ENCODE measurements around the gene CSRNP3. TPM values are rescaled to one million over a fixed set of nuclear protein-coding genes. Genes with fewer than 3 reads are reported as not detected.
A peak's percentile ranks its signal among the peaks of the same experiment; 100 is the strongest.

CSRNP3 gene
- total and polyA plus RNA-seq, 12 donors = 0.77 to 9.4 (median 4.7) TPM

- Histone ChIP-seq H3K27me3 (no peaks in the 10 kb centered on the region), H3K36me3 (no peaks in the 10 kb centered on the region), H3K4me3 (no peak overlapping the region), H3K27ac (no peak overlapping the region), H3K9me3 (no peaks in the 10 kb centered on the region), H3K4me1 (peaks cover 0 to 13% (median 5%) of the 10 kb centered on the region in 9 donors)
- WGBS, 2 donors = 97 to 98% methylated on average over 2 of the region's 2 CpGs
- DNase-seq (no peak), ATAC-seq (no peak)
- TF ChIP-seq, protein P1, sequence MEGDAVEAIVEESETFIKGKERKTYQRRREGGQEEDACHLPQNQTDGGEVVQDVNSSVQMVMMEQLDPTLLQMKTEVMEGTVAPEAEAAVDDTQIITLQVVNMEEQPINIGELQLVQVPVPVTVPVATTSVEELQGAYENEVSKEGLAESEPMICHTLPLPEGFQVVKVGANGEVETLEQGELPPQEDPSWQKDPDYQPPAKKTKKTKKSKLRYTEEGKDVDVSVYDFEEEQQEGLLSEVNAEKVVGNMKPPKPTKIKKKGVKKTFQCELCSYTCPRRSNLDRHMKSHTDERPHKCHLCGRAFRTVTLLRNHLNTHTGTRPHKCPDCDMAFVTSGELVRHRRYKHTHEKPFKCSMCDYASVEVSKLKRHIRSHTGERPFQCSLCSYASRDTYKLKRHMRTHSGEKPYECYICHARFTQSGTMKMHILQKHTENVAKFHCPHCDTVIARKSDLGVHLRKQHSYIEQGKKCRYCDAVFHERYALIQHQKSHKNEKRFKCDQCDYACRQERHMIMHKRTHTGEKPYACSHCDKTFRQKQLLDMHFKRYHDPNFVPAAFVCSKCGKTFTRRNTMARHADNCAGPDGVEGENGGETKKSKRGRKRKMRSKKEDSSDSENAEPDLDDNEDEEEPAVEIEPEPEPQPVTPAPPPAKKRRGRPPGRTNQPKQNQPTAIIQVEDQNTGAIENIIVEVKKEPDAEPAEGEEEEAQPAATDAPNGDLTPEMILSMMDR (IDR thresholded peaks at IDR 0.05) = no peak
- intact Hi-C loops (cut with DNase I) = no loop called here
These were observed 3.1 kb upstream of the CSRNP3 start for GRCh38 chr2:165466386-165466785.

DNA sequence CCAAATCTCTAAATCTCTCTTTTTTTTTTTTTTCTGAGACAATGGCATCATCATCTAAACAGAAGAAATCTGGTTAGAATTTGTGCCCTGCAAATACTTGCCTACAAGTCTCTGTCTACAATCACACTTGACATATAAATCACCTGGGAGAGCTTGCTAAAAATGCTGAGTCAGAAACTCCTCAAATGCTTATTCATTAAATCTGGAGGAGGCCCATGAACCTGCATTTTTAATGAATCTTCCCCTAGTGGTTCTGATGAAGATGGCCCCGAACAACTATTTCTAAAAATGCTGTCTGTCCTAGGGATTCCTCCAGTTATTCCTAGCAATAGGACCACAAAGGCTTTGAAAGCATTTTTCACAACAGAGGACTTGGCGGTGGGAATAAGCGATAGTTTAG lies 1.6 kb upstream of the CSRNP3 start:
- H3K4me3 ChIP-seq = no peak overlapping the region
- intact Hi-C loops (cut with DNase I) = no loop called here
- WGBS, 2 donors = 95 to 97% methylated on average over 3 of the region's 3 CpGs

GRCh38 chr2:165470361-165470760 lies 863 bp downstream of the CSRNP3 start:
- H3K9me3 ChIP-seq = no peaks in the 10 kb centered on the region
- intact Hi-C loops (cut with DNase I) = loop anchor here in 2 of 10 donors (10.0 kb wide), 2 partner anchors 94 to 104 kb away; no protein-coding TSS in a partner anchor
- H3K4me3 ChIP-seq = peak overlapping the region in 9 of 10 donors; percentile 28 to 59 (median 53)
- no peaks in the 10 kb centered on the region for H3K36me3 ChIP-seq
- no peaks in the 10 kb centered on the region for H3K27me3 ChIP-seq
- ATAC-seq = no peak
- TF ChIP-seq, protein P1 (IDR thresholded peaks at IDR 0.05) = no peak
- DNase-seq = no peak
- H3K27ac ChIP-seq = no peak overlapping the region
- H3K4me1 ChIP-seq = peaks cover 0 to 38% (median 16%) of the 10 kb centered on the region in 9 donors

More for the DNA sequence above, 1.6 kb upstream of the CSRNP3 start:
- Histone ChIP-seq H3K27ac (no peak overlapping the region), H3K27me3 (no peaks in the 10 kb centered on the region), H3K36me3 (no peaks in the 10 kb centered on the region), H3K9me3 (no peaks in the 10 kb centered on the region), H3K4me1 (peaks cover 0 to 27% (median 12%) of the 10 kb centered on the region in 9 donors)
- ATAC-seq (no peak), DNase-seq (no peak)
- TF ChIP-seq, protein P1 (IDR thresholded peaks at IDR 0.05) = no peak

- Histone ChIP-seq H3K27me3 (no peaks in the 10 kb centered on the region), H3K9me3 (no peaks in the 10 kb centered on the region), H3K4me3 (peak overlapping the region in 5 of 10 donors; percentile 5 to 18 (median 10)), H3K36me3 (no peaks in the 10 kb centered on the region), H3K4me1 (peaks cover 0 to 38% (median 16%) of the 10 kb centered on the region in 9 donors), H3K27ac (no peak overlapping the region)
- TF ChIP-seq, protein P1 (IDR thresholded peaks at IDR 0.05) = no peak
- intact Hi-C loops (cut with DNase I) = loop anchor here in 2 of 10 donors (10.0 kb wide), 2 partner anchors 93 to 103 kb away; no protein-coding TSS in a partner anchor
- WGBS, 2 donors = 5 to 17% methylated on average over 1 of the region's 1 CpG
- DNase-seq (no peak), ATAC-seq (peak in 4 of 8 donors; percentile 39 to 54 (median 46))
These were observed 2.0 kb downstream of the CSRNP3 start for GRCh38 chr2:165471349-165471950.
